DOHH2 (cell line): Measurements from ENCODE around the gene COX7B.

Source experiments
- H3F3A ChIP-seq: fragments of 200-600 bp; sonication (generic), shearing (Covaris generic); 2 replicates; pipeline ENCODE4 v1.6.0; 2016; ENCODE audit warnings: antibody characterized with exemption, mild to moderate bottlenecking; ENCODE audit not compliant: control insufficient read depth, insufficient read depth
- H3K27ac ChIP-seq: fragments of 200-600 bp; sonication (generic); 2 replicates; pipeline ENCODE4 v1.5.1; 2014; ENCODE audit warnings: low read depth, mild to moderate bottlenecking, low read length, moderate library complexity
- H3K27me3 ChIP-seq: fragments of 200-600 bp; sonication (generic); 2 replicates; pipeline ENCODE4 v1.6.1; 2014; ENCODE audit warnings: mild to moderate bottlenecking, low read length, mixed read lengths; ENCODE audit not compliant: control insufficient read depth
- H3K36me3 ChIP-seq: fragments of 200-600 bp; sonication (generic); 2 replicates; pipeline ENCODE4 v1.6.1; 2014; ENCODE audit warnings: mild to moderate bottlenecking, low read length, moderate library complexity, mixed read lengths; ENCODE audit not compliant: control insufficient read depth
- H3K4me1 ChIP-seq: fragments of 200-600 bp; sonication (generic); 2 replicates; pipeline ENCODE4 v1.6.1; 2014; ENCODE audit warnings: mild to moderate bottlenecking, low read length, mixed read lengths; ENCODE audit not compliant: control insufficient read depth
- H3K4me2 ChIP-seq: fragments of 200-600 bp; sonication (generic); 2 replicates; pipeline ENCODE4 v1.6.0; 2014; ENCODE audit warnings: mild to moderate bottlenecking, low read length, moderate library complexity
- H3K4me3 ChIP-seq: fragments of 200-600 bp; sonication (generic); 2 replicates; pipeline ENCODE4 v1.5.1; 2014; ENCODE audit warnings: mild to moderate bottlenecking, low read length, mixed read lengths
- H3K79me2 ChIP-seq: fragments of 200-600 bp; sonication (generic); 2 replicates; pipeline ENCODE4 v1.6.1; 2014; ENCODE audit warnings: mild to moderate bottlenecking, low read length, mixed read lengths; ENCODE audit not compliant: control insufficient read depth
- H3K9me2 ChIP-seq: fragments of 200-600 bp; sonication (generic); replicated peaks from 2 replicates; pipeline ENCODE4 v1.6.1; 2014; ENCODE audit warnings: mild to moderate bottlenecking, low read length, mixed read lengths; ENCODE audit not compliant: control insufficient read depth
- H3K9me3 ChIP-seq: fragments of 200-600 bp; sonication (generic); 2 replicates; pipeline ENCODE4 v1.6.1; 2014; ENCODE audit warnings: antibody characterized with exemption, low read length, mixed read lengths; ENCODE audit not compliant: control insufficient read depth, insufficient read depth
- H4K20me1 ChIP-seq: fragments of 200-600 bp; sonication (generic); 2 replicates; pipeline ENCODE4 v1.6.0; 2014; ENCODE audit warnings: low read depth, mild to moderate bottlenecking, antibody characterized with exemption, low read length, moderate library complexity; ENCODE audit not compliant: control insufficient read depth, insufficient read depth
- CTCF ChIP-seq: fragments of 200-600 bp; sonication (generic); IDR thresholded peaks from one replicate; pipeline ENCODE4 v1.5.1; 2014; ENCODE audit warnings: antibody characterized with exemption, mild to moderate bottlenecking, low read depth, low read length; ENCODE audit not compliant: poor library complexity, severe bottlenecking
- EZH2phosphoT487 ChIP-seq: fragments of 200-600 bp; sonication (generic); IDR thresholded peaks from 2 replicates; pipeline ENCODE4 v1.6.1; 2017; ENCODE audit warnings: borderline replicate concordance, mild to moderate bottlenecking, antibody characterized with exemption, low read length, moderate library complexity, mixed read lengths

COX7B gene

DNA sequence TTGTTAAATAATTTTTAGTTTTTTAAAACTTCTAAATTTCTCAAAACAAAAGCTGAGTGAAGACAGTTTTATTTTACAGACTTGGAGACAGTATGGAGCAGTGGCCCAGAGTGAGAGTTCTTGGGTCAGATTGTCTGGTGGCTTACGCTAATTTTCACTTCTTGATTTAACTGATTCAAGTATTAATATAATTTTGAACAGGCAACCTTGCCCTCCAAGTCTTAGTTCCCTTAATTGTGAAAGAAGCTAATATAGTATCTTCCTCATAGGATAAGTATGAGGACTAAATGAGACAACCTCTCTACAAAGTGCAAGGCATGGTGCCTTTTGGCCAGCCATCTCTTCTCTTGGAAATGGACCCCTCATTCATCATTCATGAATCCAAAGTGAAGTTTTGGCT is 36.6 kb downstream of the COX7B start:
- H3K9me2 ChIP-seq, result no peaks in the 10 kb centered on the region
- no peaks in the 10 kb centered on the region for H4K20me1 ChIP-seq
- TF ChIP-seq CTCF, result no peak
- TF ChIP-seq EZH2phosphoT487, result no peak
- H3K9me3 ChIP-seq, result no peaks in the 10 kb centered on the region
- no peaks in the 10 kb centered on the region for H3K4me1 ChIP-seq
- no peak overlapping the region for H3K4me2 ChIP-seq
- H3K79me2 ChIP-seq, result no peaks in the 10 kb centered on the region
- no peak overlapping the region for H3K27ac ChIP-seq
- no peaks in the 10 kb centered on the region for H3K36me3 ChIP-seq
- H3K4me3 ChIP-seq, result no peak overlapping the region
- H3F3A ChIP-seq, result no peaks in the 10 kb centered on the region
- H3K27me3 ChIP-seq, result no peaks in the 10 kb centered on the region

- H3K4me2 ChIP-seq, result no peak overlapping the region
- H3K27ac ChIP-seq, result no peak overlapping the region
These were observed 37.0 kb downstream of the COX7B start for GRCh38 chrX:77936299-77936698.

GRCh38 chrX:77937291-77937690 is 38.0 kb downstream of the COX7B start:
- TF ChIP-seq EZH2phosphoT487, result no peak
- no peak for TF ChIP-seq CTCF
- H3K27me3 ChIP-seq, result no peaks in the 10 kb centered on the region
- no peaks in the 10 kb centered on the region for H3F3A ChIP-seq
- H3K9me2 ChIP-seq, result no peaks in the 10 kb centered on the region
- H4K20me1 ChIP-seq, result no peaks in the 10 kb centered on the region
- no peaks in the 10 kb centered on the region for H3K36me3 ChIP-seq
- peaks cover 3% of the 10 kb centered on the region; the same call in 1 of the 2 replicates for H3K4me1 ChIP-seq
- H3K4me3 ChIP-seq, result no peak overlapping the region
- no peak overlapping the region for H3K27ac ChIP-seq
- no peak overlapping the region for H3K4me2 ChIP-seq
- H3K9me3 ChIP-seq, result no peaks in the 10 kb centered on the region
- H3K79me2 ChIP-seq, result no peaks in the 10 kb centered on the region

More at GRCh38 chrX:77936299-77936698, 37.0 kb downstream of the COX7B start:
- Histone ChIP-seq H3K27me3 (no peaks in the 10 kb centered on the region), H3K4me1 (no peaks in the 10 kb centered on the region), H3K36me3 (no peaks in the 10 kb centered on the region), H3F3A (no peaks in the 10 kb centered on the region), H3K9me3 (no peaks in the 10 kb centered on the region), H3K9me2 (no peaks in the 10 kb centered on the region), H4K20me1 (no peaks in the 10 kb centered on the region), H3K79me2 (no peaks in the 10 kb centered on the region), H3K4me3 (no peak overlapping the region)
- no peak for TF ChIP-seq EZH2phosphoT487
- no peak for TF ChIP-seq CTCF
